Measurements from ENCODE around the gene CFC1.
"Not testable (repeated sequence)": the region's sequence is repeated elsewhere in the genome, so short reads cannot be mapped to it uniquely, and the experiment has no call there.

CFC1 gene

DNA sequence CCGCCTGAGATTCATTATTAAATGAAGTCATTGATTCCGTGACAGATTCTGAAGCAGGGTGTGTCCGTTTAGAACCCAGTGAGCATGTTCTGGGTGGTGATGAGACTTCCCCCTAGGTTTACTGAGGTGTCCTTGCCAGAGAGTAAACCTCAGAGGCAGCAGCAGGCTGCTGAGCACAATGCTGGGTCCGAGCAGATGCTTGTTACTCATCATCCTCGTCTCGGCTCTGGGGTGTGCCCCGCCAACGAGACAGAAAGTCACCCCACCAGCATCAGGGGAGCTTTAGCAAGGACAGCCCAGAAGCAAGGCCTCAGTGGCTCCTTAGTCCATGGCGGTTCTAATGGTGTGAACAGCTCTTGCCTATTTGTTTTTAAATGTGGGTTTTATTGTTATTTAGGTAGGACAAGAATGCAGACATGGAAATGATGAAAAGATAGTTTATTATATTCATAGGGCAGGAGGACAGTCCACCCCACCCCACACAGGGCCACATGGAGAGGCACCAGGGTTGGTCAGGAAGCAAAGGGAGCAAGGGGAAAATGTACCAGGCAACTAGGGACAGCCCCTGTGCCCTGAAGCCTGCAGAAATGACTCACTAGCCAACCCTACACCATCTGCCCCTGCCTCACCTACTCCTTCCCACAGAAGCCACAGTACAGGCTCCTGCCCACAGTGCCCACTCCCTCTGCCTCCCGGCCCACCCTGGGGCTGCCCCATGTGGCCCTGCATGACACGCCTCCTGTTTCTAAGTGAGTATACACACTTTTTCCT is 10.5 kb downstream of the CFC1 start:
- not testable (repeated sequence) for H3K4me3 ChIP-seq (ENCODE audit: low read length); DNase-seq (ENCODE audit: low read depth)

- not testable (repeated sequence) for DNase-seq (ENCODE audit: low read depth); H3K4me3 ChIP-seq (ENCODE audit: low read length)
Measured at GRCh38 chr2:130584726-130585125, 14.6 kb downstream of the CFC1 start.

- not testable (repeated sequence) for H3K4me3 ChIP-seq (ENCODE audit: low read length); DNase-seq (ENCODE audit: low read depth)
Measured at GRCh38 chr2:130583582-130583981, 15.8 kb downstream of the CFC1 start.

DNA sequence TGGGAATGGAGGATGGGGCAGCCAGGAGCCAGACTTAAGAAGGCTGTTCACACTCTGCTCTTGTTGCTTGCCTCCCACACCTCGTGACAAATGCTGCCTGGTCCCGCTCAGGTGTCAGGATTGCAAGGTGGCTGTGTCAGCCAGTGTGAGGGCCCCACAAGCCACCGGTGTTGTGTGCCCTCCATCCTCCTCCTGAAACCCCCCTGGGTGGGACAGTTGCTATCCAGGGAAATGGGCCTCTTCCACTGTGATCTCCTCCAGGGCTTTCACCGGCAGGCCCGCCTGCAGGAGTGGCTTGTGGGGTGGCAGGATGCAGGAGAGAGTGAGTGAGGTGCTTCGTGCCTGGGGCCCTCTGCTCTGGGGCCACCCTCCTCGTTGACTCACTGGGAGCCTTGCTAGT is 16.4 kb downstream of the CFC1 start:
- not testable (repeated sequence) for DNase-seq (ENCODE audit: low read depth); H3K4me3 ChIP-seq (ENCODE audit: low read length)

DNA sequence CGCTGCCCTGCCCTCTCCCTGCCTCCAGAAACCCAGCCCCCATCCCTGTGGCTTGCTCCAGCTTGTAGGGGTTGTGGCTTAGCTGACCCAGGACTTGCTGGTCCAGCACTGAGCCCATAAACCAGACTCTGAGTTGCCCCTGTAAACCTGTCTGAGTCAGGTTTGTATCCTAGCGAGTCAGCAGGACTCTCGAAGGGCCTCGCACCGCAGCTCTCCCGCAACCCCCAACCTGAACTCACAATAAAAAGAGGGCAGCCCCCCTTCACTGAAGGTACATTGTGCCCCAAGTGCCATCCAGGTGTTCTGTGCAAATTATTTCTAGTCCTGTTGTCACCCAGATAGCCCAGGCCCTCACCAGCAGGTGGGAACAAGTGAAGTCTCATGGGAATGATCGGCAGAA is 17.9 kb downstream of the CFC1 start:
- not testable (repeated sequence) for DNase-seq (ENCODE audit: low read depth); H3K4me3 ChIP-seq (ENCODE audit: low read length)

DNA sequence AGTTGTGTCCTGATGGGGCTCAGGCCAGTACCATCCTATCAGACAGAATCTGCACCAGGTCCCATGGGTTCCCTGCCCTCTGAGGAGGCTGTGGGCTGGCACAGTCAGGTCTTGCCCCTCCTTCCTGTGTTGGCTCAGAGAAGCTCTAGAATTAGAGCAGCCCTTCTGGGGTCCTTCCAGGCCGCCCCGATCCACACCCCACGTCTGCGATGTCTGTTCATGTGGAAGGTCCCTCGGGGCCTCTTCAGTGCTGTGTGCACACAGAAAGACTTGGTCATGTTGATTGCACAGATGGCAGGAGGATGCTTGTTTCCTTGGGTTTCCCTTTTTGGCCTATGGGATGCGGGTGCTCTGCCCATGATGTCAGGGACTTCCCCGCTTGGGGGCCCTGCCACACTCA is 20.3 kb downstream of the CFC1 start:
- not testable (repeated sequence) for H3K4me3 ChIP-seq (ENCODE audit: low read length); DNase-seq (ENCODE audit: low read depth)

DNA sequence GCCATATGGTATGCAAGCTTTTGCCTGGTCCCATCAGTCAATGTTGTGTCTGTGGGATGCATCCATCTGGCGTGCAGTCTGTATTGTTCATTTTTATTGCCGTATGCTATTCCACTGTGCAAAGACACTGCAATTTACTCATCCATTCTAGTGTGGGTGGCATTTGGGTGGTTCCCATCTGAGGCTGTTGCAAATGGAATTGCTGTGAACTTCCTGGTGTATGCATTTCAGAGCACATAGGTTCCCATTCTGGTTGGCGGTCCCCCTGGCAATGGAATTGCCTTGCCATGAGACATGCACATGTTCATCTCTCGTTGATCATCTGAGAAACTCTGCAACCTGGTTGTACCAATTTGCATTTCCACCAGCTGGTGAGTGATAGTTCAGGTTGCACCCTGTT is 21.8 kb downstream of the CFC1 start:
- DNase-seq (ENCODE audit: low read depth); H3K4me3 ChIP-seq (ENCODE audit: low read length): not testable (repeated sequence)

GRCh38 chr2:130576209-130576784 is 23.1 kb downstream of the CFC1 start:
- not testable (repeated sequence) for H3K4me3 ChIP-seq (ENCODE audit: low read length); DNase-seq (ENCODE audit: low read depth)

DNA sequence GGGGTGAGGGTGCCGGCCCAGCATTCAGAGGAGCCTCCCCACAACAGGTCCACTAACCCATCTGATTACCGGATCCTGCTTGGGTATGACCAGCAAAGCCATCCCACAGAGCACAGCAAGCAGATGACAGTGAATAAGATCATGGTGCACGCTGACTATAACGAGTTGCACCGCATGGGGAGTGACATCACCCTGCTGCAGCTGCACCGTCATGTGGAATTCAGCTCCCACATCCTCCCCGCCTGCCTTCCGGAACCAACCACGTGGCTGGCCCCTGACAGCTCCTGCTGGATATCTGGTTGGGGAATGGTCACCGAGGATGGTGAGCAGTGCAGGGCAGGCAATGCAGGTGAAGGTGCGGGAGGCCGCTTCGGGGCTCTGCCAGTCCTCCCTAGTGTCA is 25.1 kb downstream of the CFC1 start:
- DNase-seq (ENCODE audit: low read depth); H3K4me3 ChIP-seq (ENCODE audit: low read length): not testable (repeated sequence)

GRCh38 chr2:130571929-130572328 is 27.4 kb downstream of the CFC1 start:
- DNase-seq (ENCODE audit: low read depth), result not testable (repeated sequence)

GRCh38 chr2:130566165-130566564 is 33.2 kb downstream of the CFC1 start:
- H3K4me3 ChIP-seq (ENCODE audit: low read length); DNase-seq (ENCODE audit: low read depth): not testable (repeated sequence)

More at GRCh38 chr2:130571929-130572328, 27.4 kb downstream of the CFC1 start:
- H3K4me3 ChIP-seq (ENCODE audit: low read length), result not testable (repeated sequence)

- DNase-seq (ENCODE audit: low read depth); H3K4me3 ChIP-seq (ENCODE audit: low read length): not testable (repeated sequence)
Measured at GRCh38 chr2:130556441-130556840, 42.9 kb downstream of the CFC1 start.

DNA sequence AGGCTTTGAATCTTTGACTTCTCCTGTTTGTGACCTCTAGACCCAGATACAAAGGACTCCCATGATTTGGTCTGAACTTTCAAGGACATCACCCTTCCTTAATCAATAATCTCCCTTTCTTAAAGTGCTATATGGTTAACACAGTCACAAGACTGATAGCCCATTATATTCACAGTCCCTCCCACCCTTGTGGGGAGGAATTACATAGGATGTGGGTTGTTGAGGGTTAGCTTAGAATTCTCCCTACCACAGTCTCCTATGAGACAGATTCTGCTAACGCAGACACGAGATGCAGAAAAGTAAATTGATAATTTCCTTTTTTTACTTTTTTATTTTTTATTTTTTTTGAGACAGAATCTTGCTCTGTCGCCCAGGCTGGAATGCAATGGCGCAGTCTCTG is 45.2 kb downstream of the CFC1 start:
- DNase-seq (ENCODE audit: low read depth); H3K4me3 ChIP-seq (ENCODE audit: low read length): not testable (repeated sequence)

GRCh38 chr2:130549475-130549874 is 49.9 kb downstream of the CFC1 start:
- DNase-seq (ENCODE audit: low read depth); H3K4me3 ChIP-seq (ENCODE audit: low read length): not testable (repeated sequence)

GRCh38 chr2:130548418-130548817 is 51.0 kb downstream of the CFC1 start:
- DNase-seq (ENCODE audit: low read depth), result not testable (repeated sequence)

DNA sequence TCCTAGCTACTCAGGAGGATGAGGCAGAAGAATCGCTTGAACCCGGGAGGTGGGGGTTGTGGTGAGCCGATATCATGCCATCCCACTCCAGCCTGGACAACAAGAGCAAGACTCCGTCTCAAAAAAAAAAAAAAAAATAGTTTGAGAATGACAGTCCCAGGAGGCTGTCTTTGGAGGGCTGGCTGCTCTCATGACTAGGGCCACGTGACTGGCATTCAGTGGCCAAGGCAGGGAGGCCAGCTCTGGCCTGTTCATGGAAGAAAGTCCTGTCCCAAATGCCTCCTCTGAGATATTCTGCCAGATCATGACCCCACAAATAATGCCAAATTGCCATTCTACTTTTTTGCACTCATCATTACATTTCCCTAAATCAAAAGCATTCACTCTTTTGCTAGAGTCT is 54.4 kb downstream of the CFC1 start:
- not testable (repeated sequence) for H3K4me3 ChIP-seq (ENCODE audit: low read length); DNase-seq (ENCODE audit: low read depth)

More at GRCh38 chr2:130548418-130548817, 51.0 kb downstream of the CFC1 start:
- not testable (repeated sequence) for H3K4me3 ChIP-seq (ENCODE audit: low read length)

DNA sequence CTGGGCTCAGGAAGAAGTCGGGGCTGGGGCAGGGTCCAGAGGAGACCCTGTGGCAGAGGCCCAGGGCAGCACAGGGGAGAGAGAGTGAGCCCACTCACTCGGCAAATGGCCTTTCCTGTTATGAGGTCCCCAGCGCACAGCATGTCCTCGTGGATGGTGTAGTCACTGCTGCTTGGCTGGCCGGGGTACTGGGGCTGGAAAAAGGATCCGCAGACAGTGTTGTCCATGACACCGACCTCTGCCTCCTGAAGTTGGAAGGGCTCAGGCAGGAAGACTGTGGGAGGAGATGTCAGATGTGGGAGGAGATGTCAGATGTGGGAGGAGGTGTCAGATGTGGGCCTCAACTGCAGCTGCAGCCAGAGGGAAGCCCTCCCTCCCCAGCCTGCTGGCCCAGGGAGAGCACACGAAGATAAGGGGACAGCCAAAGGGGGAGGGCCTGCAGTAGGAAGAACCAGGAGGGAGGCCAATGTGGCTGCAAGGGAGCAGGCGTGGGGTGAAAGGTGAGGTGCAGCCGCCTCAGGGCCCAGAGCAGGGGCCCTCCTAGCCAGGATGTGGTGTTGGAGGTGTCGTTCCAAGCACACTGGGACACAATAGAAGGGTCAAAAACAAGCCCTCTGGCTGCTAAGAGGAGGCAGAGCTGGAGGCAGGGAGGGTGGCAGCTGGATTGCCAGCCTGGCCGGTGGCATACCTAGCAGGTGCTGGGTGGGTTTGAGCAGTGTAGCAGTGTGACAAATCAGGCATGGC is 55.4 kb downstream of the CFC1 start:
- not testable (repeated sequence) for H3K4me3 ChIP-seq (ENCODE audit: low read length); DNase-seq (ENCODE audit: low read depth)

DNA sequence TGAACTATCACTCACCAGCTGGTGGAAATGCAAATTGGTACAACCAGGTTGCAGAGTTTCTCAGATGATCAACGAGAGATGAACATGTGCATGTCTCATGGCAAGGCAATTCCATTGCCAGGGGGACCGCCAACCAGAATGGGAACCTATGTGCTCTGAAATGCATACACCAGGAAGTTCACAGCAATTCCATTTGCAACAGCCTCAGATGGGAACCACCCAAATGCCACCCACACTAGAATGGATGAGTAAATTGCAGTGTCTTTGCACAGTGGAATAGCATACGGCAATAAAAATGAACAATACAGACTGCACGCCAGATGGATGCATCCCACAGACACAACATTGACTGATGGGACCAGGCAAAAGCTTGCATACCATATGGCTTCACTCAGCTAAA is 56.6 kb downstream of the CFC1 start:
- not testable (repeated sequence) for DNase-seq (ENCODE audit: low read depth); H3K4me3 ChIP-seq (ENCODE audit: low read length)

Data from retinal pigment epithelial cell (primary cell).